GM19328 (cell line): ENCODE results near the gene KRTAP10-6.
"Not testable (repeated sequence)": the region's sequence is repeated elsewhere in the genome, so short reads cannot be mapped to it uniquely, and the experiment has no call there.

Source experiments
- ATAC-seq: cut with Tn5 transposase; IDR thresholded peaks from one replicate; pipeline ENCODE4 v1.9.1; 2021; ENCODE audit warnings: mild to moderate bottlenecking, moderate library complexity; ENCODE audit not compliant: unreplicated experiment

Gene KRTAP10-6

DNA sequence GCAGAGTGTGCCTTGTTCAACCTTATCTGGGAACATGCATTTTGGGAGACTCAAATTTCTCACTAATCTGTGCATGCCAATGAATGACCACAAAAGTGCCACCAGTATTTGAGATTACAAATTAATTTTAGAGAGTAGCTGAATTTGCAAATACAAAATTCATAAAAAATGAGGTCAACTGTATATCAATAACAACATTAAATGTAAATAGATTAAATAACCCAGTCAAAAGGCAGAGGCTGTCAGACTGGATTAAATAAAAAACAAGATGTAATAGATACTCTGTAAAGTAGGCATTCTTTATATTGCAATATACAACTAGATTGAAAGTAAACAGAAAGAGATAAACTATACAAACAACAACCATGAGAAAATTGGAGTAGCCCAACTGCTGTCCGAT is 28.2 kb downstream of the KRTAP10-6 start:
- no peak for ATAC-seq

DNA sequence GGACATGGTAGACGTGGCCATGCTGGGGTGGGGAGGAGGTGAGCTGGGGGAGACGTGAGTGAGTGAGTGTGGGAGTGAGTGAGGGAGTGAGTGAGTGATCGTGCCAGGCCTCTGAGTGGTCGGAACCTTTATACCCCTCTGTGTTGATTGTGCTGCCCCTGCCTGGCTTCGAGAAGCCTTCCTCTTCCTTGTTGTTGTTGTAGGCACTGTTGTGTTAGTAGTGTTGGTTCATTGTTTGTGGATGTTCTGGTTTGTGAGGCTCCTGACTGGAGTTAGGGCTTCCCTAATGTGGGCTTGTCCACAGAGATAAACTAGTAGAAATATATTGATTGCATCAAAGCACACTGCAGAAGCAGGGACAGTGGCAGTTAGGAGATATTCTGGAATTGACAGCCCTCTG is 33.6 kb downstream of the KRTAP10-6 start, which contains the start of gene KRTAP10-3:
TSS of gene KRTAP10-3 (minus strand) at position 101 of the 400 bp plus-strand sequence. CDS start at position 21, 80 bp downstream.
- ATAC-seq: no peak

DNA sequence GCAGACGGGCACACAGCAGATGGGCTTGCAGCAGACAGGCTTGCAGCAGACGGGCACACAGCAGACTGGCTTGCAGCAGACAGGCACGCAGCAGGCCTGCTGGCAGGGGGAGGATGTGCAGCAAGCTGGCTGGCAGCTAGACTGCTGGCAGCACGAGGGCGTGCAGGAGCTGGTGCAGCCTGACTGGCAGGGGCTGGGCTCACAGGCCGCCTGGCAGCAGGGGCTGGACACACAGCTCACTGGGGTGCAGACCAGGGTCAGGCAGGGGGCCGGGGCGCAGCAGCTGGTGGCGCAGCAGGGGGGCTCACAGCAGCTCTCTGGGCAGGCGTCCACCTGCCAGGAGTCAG is 34.0 kb downstream of the KRTAP10-6 start:
- not testable (repeated sequence) for ATAC-seq

DNA sequence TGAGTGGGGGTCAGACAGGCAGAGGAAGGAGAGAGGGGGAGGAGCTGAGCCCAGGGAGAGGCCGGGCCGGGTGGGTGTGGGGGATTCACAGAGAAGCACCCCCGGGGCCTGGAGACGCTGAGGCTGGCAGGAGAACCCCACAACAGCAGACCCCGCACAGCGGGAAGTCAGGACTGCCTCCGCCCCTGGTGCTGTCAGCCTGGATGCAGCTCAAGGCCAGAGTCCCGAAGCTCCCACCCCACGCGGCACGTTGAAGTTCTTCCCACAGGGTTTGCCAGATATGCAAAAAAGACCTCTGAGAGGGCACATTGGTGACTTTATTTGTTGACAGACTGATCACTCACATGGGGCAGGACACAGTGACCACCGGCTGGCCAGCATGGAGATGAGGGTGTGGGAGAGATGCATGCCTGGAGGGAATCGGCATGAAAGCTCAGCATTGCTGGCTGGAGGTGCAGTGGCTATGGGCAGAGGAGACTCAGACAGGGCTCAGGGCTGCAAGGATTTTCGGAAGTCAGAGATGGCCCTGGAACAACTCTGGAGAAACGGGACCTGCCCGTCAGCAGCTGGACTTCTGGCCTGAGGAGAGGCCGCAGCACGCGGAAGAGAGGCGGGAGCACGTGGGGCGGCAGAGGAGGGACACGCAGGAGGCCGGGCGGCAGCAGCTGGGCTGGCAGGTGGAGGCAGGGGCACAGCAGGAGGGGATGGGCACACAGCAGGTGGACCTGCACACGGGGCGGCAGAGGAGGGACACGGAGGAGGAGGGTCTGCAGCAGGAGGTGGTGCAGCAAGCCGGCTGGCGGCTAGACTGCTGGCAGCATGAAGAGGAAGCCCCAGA is 34.6 kb downstream of the KRTAP10-6 start:
- ATAC-seq: no peak

DNA sequence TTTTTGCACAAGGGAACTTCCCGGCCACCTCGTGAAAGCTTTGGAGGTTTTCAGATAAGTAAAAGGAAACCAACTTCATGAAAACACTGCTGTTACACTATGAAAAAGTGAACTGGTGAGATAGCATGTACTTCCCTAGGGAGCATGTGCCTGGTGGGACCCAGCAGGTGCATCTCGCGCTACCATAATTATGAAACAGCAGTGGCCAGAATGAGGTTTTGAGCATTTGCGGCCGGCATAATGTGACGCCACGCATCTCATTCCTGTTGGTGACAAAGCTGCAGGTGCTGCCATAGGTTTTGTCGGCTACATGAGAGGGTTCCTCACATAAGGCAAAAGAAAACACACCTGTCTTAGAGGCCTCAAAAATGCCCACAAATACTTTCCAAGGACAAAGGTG is 35.4 kb downstream of the KRTAP10-6 start:
- ATAC-seq: no peak

DNA sequence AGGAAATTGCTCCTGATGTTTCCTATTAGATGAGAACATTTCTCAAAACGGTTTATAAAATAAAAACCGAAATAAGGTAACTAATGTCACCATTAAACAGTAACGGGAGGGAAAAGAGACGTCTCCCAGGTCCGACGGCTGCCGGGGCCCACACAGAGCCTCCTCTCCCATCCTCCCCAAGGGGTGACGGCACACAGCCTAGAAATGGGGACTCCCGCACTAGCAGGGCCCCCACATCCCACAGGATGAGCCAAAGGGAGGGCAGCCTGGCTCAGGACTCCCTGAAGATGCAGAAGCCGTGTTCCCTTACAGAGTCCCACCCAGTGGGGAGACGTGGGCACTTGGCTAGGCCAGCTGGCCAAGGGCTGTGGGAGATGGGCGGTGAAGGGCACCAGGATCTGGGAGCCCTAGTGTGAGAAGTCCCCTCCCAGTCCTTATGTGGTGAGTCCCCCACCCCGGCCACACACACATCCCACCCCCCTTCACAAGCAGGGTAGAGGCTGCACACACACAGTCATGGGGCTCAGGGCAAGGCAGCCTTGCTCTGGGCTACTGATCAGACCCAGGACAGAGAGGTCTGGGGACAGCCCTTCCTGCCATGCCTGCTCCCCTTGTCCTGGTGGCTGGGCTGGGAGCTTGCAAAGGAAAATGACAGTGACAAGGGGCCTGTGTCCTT is 37.0 kb downstream of the KRTAP10-6 start:
- no peak for ATAC-seq

DNA sequence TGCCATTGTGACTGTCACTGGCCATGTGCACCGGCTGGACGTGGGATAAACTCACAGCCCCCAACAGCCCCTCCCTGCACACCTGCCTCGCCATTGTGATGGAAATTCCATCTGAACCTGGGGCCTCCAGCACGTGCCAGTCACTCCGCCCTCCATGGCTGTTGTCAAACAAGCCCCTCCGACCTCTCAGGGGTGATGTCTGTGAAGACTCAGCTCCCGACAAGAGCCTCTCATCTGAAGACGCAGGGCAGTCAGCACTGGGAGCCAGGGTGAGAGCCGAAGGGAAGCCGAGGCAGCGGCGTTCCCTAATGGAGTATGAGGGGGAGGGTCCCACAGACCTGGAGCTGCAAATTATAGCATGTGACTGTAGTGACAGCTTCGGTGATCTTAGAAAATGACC is 39.6 kb downstream of the KRTAP10-6 start:
- no peak for ATAC-seq

DNA sequence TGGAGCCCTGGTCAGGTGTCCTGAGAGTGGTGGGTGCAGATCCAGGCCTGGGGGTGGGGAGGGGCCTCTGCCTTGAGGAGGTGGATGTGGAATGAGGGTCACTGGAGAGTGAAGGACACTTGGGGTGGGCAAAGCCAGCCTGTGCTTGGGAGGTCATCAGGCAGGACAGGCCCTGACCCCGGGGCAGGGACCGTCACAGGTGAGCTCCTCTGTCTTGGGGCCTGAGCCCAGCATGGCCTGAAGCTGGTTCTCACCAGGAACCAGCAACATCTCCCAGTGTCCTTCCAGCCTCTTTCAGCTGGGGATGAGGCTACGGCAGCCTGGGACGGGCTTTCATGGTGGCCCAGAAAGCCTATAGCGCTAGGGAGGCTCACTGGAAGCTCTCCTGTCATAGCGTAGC is 40.2 kb downstream of the KRTAP10-6 start:
- no peak for ATAC-seq

DNA sequence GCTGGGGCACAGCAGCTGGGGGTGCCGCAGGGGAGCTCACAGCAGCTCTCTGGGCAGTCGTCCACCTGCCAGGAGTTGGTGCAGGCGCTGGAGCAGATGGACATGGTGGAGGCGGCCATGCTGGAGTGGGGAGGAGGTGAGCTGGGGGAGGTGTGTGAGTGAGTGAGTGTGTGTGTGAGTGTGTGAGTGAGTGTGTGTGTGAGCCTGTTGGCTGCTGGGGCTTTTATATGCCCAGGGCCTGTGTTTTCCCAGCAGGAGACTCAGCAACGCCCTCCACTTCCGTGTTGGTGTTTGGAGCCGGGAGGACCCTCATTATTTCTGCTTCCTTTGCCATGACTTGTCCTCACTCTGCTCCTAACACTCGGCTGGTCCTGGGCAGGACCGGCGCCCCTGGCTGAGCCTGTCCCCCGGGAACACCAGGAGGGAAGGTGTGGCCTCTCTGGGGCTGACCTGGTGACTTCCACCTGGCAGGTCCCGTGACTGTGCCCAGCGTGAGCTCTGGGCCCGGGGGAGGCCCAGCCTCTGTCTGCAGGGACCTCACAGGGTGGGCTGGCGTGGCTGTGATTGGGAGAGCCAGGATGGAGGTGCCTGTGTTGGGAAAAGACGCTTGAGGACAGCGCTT is 40.9 kb downstream of the KRTAP10-6 start, which contains the start of gene KRTAP10-2:
TSS of gene KRTAP10-2 (minus strand) at position 166 of the 622 bp plus-strand sequence. CDS start at position 119, 47 bp downstream.
- no peak for ATAC-seq

DNA sequence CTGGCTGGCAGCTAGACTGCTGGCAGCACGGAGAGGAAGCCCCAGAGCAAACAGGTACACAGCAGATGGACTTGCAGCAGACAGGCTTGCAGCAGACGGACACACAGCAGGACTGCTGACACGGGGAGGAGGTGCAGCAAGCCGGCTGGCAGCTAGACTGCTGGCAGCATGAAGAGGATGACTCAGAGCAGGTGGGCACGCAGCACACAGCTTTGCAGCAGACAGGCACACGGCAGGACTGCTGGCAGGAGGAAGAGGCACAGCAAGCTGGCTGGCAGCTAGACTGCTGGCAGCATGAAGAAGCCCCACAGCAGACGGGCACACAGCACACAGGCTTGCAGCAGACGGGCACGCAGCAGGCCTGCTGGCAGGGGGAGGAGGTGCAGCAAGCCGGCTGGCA is 41.5 kb downstream of the KRTAP10-6 start:
- no peak for ATAC-seq

DNA sequence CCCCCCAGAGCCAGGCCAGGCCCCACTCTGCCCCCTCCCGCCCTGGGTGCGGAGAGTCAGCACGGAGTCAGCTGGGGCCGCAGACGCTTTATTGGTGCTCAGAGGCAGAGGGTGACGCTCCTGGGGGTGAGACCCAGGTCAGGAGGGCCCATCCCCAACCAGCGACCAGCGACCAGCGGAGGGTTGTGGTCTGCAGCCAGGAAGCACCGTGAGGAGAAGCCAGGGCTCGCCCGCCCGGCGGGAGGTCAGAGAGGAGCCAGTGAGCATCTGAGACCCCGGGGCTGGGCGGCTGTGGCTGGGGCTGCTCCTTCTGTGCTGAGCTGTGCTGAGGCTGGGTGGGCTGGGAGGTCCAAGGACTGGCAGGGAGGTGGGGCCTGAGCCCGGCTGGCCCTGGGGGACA is 42.0 kb downstream of the KRTAP10-6 start:
- not testable (repeated sequence) for ATAC-seq

DNA sequence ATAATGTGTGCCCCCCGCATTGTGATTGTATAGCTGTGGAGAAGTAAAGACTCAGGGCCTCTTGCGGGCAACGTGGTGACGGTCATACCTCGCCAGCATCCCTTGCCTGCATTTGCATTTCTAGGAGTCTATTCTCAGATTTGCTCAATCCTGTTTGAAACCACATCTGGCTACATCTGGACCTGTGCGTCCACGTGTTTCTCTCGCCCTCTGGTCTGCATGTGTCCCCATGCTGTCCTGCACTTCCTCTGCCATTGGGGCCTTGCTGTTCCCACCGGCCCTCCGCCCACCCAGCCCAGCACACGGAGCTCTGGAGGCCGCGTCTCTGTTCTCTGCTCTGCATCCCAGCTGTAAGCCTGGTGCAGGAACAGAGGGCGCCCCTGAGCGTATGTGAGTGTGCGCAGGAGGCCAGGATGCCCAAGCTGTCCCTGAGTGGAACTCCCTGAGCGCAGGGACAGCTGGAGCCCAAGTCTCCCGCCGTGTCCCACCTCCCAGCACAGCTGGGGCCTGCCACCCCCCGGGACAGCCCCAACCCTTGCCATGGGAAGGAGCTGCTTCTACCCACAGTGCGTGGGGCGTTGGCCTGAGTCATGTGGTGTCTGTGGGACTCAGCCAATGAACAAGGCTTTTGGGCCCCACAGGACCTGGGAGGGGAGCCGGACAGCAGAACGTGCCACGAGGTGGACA is 42.6 kb downstream of the KRTAP10-6 start:
- no peak for ATAC-seq

DNA sequence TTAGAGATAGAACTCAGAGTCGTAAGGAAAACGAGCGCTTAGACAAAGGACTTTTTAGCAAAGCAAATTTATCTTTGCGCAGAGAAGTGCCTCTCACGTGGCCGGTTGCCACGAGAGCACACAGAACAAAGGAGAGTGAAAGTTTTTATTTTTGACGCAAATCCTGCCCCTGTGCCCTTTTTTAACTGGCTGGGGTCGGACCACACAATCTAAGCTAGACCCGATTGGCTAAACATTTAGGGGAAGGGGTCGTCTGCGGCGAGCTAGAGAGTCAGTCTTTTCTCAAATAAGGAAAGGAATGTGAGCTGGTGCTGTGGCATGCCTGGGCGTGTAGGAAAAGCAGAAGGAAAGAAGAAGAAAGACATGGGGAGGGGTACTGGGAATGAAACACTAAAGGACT is 43.4 kb downstream of the KRTAP10-6 start:
- no peak for ATAC-seq

DNA sequence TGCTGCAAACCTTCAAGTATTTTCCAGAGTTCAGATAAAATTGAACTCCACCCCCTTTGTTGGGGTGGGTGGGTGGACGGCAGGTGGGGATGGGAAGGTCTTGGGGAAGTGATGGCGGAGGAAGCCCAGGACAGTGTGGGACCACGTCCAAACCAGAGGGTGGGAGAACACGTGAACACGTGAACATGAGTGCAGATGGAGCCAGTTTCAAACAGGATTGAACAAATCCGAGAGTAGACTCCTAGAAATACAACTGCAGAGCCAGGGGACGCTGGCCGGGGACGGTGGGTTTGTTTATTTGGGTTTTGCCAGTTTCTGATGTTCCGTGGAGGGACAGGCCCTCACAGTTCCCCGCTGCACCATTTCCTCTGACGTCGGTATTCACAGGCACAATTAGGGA is 43.9 kb downstream of the KRTAP10-6 start:
- ATAC-seq: no peak

DNA sequence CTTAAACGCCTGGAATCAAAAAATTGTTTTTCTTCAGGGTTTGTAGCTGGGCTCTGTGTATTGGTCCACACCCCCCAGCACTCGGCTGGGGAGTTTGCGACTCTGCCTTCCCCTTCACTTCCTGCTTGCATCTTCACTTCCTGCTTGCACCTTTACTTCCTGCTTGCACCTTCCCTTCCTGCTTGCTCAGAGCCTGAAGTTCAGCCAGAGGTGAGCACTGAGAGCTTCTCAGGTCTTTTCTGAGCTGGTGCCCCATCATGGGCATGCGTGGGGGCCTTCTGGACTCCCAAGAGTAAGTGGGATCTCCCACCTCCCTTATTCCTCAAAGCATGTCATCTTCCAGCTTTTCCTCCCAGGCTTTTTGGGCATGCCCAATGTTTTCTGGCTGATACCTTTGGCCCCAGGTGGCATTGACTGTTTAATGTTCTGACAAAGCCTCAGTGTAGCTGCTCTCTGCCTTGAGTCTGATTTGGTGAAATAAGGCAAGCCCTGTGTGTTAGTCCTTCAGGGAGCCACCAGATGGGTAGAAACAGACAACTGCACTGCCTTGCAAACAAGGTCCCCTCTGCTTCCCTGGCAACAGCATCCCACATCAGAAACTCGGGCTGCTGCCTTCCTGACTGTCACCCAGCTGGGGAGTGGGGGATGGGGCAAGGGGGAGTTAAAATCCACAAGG is 44.5 kb downstream of the KRTAP10-6 start:
- ATAC-seq: no peak

DNA sequence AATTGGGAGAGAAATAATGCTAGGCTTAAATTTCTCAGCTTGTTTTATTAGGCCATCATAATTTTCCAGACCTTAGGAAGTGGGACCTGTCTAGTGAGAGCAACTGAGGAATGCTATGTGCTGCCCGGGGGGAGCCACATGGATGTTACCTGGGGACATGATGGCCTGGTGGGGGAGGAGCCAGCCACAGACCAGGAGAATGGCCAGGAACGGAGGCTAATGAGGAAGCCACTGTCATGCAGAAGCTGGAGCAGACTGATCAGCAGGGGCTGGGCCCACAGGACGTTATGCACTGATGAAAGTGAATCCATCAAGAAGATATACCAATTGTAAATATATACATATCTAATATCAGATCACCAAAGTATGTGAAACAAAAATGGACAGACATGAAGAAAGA is 47.7 kb downstream of the KRTAP10-6 start:
- no peak for ATAC-seq

DNA sequence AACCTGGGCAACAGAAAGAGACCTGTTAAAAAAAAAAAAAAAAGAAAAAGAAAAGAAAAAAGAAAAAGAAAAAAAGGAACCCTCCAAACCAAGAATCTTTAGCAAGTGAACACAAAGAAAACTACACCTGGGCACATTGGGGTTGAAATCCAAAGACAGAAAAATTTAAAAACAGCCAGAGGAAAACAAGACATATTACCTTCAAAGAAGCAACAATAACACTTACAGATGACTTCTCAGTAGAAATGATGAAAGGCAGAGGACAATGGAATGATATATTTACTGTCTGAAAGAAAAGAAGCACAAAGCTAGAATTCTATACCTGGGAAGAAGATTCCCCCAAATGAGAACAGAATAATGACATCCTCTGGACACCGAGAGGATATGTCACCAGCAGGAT is 49.6 kb downstream of the KRTAP10-6 start:
- no peak for ATAC-seq
